Activated naive CD4-positive, alpha-beta T cell (primary cell): Measurements from ENCODE around the gene PYGO2.

Source experiments
- DNase-seq, 4 experiments: peaks; one replicate each; lab custom pipeline; 2025; lab: John Stamatoyannopoulos, UW

PYGO2 gene

GRCh38 chr1:154961207-154962155, at the start of gene PYGO2:
Gene PYGO2 (minus strand): TSS chr1:154961782. CDS start chr1:154961576, 206 bp downstream.
- DNase-seq, result peak; percentile 50 to 75 (median 62)

DNA sequence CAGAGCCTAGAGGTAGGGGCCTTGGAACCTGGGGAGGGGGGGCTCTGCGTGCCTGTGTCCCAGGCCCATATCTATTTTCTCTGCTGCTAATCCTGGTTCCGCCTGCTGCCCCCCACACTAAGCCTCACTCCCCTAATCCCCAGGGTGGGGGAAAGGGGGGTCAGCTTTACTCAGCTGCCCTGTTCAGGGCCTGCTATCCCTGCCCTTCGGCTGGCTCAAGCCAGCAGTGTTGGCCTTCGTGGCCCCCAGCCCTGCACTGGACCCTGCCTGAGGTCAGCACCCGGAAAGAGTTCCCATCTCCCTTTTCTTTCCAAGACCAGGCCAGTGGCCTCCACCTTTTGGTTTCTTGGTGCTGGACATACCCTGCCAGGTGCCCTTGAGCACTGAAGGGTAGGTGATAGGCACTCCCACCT, 49.4 kb upstream of the PYGO2 start:
- DNase-seq, result no peak

GRCh38 chr1:155010211-155010918, 48.8 kb upstream of the PYGO2 start:
- no peak for DNase-seq

- DNase-seq, result no peak
These were observed 48.2 kb upstream of the PYGO2 start for GRCh38 chr1:155009742-155010141.

DNA sequence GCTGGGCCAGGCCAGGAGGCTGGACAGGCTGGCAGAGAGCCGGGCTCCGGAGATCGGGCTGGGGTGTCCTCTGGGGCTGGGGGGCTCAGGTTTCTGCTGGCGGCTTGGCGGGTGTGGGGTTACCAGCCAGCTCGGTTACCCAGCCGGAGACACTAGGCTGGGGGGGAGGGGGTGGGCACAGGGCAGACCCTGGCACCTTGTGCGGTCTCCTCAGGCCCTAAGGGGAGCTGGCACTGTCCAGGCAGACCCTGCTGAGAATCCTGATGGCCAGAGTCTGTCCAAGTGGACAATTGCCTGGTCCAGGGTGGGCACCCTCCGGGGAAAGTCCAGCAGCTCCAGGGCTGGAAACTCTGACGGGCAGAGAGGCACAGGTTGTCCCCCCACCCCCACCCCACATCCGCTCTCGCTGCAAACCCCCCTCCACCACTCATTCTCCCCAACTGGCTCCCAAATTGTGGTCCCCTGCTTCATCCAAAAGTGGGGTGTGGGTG, 47.7 kb upstream of the PYGO2 start:
- no peak for DNase-seq

DNA sequence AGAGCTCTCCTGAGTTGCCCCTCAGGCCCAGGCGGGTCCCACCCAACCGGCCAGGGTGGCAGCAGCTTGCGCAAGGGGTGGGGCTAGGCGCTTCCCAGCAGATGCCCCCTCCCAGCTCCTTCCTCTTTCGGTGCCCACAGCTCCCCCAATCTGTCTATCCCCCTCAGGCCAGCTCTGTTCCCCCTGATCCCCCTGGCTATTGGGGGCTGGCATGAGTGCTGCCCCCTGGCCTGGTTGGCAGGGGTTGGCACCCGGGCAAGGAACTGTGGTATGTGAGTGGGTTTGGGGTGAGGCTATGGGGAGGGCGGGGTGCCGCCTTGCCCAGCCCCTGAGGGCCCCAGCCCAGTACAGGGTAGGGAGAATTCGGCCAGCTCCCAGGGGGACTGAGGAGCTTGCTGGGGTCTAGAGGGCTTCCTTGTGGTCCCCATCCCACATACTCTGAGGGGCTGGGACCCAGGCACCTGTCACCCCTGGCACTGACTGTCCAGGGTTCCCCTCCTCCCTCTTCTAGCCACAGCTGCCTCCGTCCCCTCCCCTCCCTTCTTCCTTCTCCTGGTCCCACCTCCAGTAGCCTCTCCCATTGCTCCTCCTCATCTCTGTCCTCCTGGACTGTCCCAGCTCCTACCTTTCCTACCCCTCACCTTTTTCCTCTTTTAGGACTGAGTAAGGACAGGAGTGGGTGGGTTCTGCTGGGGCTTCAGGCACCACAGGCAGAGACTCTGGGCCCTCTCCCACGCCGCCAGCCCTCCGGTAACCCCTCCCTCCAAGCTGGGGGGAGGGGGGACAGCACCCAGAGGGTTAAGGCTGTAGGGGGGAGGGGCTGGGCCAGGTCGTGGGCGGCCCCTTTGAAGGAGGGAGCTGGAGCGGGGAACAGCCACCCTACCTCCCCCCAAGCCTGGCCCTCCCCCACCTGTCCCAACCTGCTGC, 46.7 kb upstream of the PYGO2 start:
- DNase-seq, result peak in 1 of 4 experiments; percentile 26

DNA sequence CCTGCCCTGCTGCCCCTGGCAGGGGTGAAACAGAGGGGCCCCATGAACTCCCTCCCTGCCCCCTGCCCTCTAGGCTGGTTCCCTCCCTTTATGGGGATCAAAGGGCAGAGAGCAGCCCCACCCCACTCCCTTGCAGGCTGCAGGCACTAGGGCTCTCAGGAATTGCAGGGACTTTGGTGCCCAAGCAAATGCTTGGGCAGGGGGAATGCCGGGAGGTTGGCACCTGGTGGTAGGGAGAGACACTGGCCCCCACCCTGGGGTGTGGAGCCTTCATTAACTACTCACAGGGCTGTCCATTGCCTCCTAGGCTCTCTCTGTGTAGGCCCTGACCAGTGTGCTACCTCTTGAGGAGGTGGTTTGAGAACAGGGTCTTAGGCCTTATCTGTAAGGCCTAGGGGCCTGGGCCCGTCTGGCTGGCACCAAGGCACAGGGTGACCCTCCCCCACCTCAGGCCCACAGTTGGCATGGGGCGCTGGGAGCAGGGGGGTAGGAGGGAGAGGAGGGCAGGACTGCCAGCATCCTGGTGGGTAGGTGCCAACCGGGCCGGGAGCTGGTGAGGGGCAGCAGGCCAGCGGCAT, 45.8 kb upstream of the PYGO2 start:
- no peak for DNase-seq

DNA sequence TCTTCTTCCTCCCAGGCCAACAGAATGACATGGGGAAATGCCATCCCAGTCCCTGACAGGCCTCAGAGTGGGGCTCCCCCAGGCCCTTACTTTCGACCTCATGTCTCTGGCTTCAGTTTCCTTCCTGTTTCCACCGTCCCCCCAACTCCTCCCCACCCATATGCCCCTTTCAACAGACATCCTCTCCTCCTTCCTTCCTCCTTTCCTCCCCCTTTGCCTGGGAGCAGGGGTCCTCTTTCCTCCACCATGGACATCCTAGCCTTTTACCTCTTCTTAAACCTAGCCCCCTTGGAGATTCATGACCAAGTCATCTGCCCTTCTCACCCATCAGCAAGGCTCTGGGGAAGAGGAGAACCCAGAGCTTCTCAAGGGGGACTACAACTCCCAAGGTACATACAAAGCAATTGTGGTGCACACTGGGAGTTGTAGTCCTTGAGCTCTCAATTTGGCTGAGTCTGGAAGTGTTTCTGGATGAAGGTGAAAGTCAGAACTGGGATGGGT, 45.1 kb upstream of the PYGO2 start:
- no peak for DNase-seq

- DNase-seq, result no peak
These were observed 43.8 kb upstream of the PYGO2 start for GRCh38 chr1:155005076-155006011.

DNA sequence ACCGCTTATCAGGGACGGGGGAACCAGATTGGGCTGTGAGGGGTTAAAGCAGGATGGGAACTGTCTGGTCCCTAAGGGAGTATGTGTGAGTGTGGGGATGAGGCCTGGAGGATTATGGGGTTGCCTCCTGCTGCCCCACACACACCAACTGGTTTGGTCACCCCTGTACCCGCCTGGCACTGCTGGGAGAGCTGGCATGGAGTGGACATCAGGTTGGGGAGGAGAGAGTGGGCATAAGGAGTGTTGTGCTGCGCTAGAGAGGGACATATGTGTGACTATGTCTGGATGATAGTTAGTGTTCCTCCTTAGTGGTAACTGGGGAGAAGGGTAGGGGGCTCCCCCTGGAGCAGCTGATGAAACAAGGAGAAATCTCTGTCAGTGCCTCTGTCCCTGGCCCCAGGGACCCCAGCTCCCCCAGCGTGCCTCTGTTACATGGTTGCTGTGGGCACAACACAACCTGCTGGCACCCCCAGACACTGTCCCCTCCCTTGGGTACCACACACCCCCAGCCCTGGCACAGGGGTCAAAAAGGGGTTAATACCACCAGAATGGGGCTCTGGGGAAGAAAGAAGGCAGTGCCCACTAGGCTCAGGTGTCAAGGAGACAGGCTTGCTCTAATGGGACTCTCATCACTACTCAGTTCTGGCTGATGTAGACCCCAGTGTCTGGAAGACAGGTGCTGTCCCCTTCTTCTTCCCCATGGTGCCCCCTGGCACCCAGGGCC, 42.9 kb upstream of the PYGO2 start:
- no peak for DNase-seq

DNA sequence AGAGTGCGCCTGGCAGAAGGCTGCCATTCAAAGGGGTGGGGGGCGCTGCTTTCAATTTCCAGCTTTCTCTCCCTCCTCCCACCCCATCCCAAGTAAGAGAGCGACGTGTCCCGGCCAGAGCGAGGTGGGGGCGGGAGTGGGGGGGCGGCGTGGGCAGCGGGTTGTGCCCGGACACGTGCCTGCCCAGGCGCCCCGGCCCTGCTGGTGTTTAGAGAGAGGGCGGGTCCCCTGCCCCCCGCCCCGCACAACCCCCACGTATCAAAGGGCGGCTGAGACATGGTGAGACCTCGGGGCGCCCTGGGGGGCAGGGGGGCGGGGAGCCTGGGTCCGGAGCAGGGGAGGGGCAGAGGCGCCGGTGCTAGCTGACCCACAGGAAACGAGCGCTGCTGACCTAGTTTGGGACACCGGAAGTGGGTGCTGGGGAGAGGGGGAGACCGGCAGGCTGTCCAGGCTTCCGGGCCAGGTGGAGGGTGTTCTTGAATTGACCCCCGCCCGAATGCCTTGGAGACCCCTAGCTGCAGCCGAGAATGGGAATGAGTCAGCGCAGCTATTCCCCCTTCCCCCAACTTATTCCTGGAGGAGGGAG, 42.3 kb upstream of the PYGO2 start:
- no peak for DNase-seq

DNA sequence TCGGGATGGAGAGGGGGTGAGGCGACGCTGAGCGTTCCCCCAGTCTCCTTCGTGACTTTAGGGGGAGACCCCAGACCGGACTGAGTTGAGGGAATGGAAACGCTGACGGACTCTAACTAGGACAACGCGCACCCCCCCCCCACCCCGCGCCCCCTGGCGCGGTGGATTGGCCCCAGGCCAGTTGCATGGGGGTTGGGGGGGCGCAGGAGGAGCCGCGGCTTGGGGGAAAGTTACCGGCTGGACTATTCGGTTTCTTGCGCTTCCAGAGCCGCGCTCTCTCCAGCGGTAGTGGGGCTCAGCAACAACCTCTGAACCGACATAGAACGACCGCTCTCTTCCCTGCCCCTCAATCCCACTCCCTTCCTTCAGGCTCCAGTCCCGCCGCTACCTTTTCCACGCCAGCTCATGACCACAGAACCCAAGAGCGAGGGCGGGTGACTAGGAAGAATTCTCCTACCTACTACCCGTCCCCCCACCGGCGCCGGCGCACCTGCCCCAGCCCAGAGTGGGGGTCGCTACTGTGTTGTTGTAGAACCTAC, 41.7 kb upstream of the PYGO2 start:
- no peak for DNase-seq

DNA sequence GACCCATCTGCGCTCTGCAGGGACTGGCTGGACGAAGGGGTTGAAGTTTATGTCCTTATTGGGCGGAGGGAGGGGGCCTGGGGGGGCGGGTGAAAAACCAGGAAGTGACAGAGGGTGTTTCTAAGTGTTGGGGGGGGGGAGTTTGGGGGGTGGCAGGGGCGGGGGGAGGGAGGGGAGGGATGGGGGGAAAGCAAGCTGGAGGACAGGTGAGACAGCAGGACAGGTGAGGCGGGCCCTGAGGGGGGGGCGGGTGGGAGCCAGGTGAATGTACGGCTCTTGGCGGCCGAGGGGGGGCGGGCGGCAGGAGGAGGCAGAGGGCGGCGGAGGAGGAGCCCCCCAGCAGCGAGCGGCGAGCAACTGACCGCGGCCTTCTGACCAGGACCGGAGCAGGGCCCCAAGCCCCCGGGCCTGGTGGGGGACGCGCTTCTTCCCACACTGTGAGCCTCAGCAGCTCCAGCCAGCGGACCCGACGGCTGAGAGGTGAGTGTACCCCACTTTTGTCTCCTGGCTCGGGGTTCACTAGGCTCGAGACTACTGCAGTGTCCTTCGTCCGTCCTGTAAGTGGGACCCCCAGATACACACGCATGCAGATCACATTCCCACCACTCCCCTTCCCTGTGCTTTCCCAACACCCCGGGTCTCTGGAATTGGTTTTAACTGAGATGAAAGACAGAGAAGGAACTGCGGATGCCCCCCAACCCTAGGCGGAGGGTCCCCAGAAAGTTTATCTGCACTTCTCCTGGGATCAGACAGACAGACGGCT, 41.1 kb upstream of the PYGO2 start, which contains the start of gene ZBTB7B:
Gene ZBTB7B (plus strand): TSS at position 339 of the 763 bp plus-strand sequence. CDS start 11,859 bp downstream, outside the sequence.
- no peak for DNase-seq

- peak; percentile 86 to 95 (median 90) for DNase-seq
These were observed 40.3 kb upstream of the PYGO2 start for GRCh38 chr1:155001675-155002463.

- DNase-seq, result no peak
These were observed 39.8 kb upstream of the PYGO2 start for GRCh38 chr1:155001425-155001674.

GRCh38 chr1:155000726-155001424, 39.3 kb upstream of the PYGO2 start:
- DNase-seq, result peak; percentile 52 to 59 (median 55)

GRCh38 chr1:155000411-155000725, 38.8 kb upstream of the PYGO2 start:
- no peak for DNase-seq
